HG03521 (cell line): ENCODE results near the gene ROM1.
A peak's percentile ranks its signal among the peaks of the same experiment; 100 is the strongest.
"Not testable (repeated sequence)": the region's sequence is repeated elsewhere in the genome, so short reads cannot be mapped to it uniquely, and the experiment has no call there.

Experiments
- ATAC-seq: cut with Tn5 transposase; IDR thresholded peaks from one replicate; pipeline ENCODE4 v1.9.1; 2021; ENCODE audit warnings: mild to moderate bottlenecking, moderate library complexity; ENCODE audit not compliant: unreplicated experiment

Gene ROM1

DNA sequence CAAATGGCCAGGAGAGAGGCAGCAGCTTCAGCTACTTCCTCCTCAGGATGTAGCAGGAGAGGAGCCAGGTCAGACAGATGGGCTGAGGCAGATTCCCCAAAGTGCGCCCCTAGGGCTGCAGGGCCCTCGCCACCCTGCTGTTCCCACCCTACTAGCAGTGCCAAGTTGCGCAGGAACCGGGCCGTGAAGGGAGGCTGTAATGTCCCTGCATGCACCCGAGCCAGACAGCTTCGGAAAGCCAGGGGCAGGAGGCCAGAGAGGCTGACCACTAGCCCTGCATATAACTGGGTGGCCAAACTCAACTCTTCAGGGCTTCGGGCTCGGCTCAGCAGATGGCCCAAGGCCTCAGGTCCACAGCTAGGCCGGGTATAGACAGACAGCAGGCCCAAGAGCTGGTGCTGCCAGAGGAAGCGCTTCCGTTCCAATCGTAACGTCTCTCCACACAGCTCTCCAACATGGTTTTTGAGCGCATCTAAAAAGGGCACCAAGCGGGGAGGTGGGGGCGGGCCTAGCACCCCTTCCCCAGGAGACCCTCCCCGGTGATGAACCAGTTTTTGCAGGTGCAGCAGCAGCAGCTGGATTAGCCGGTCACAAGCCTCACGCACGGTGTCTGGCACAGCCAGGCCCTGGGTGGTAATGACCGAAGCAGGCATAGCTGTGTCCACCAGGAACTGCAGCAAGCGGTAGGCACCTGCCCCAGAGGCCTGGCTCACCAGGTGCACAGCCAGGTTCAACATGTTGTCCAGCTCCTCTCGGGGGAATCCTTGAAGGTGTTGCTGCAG is 35.3 kb downstream of the ROM1 start:
- ATAC-seq: no peak

DNA sequence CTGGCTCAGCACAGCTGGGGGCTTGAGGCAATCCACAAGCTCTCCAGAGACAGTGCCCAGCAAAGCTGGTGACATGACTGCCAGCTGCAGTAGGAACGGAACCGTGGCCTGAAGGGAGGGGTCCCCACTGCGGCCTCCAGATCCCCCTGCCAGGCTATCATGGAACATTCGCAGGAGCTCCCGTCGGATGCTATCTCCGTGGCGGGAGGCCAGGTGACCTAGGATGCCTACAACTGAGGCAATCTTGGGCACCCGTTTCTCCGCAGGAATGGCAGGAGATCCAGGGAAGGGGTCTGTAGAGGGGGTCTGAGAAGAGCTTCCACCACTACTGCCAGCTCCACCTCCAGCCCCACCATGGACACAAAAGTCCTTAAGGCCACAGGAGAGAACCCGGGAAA is 35.9 kb downstream of the ROM1 start:
- ATAC-seq: no peak

DNA sequence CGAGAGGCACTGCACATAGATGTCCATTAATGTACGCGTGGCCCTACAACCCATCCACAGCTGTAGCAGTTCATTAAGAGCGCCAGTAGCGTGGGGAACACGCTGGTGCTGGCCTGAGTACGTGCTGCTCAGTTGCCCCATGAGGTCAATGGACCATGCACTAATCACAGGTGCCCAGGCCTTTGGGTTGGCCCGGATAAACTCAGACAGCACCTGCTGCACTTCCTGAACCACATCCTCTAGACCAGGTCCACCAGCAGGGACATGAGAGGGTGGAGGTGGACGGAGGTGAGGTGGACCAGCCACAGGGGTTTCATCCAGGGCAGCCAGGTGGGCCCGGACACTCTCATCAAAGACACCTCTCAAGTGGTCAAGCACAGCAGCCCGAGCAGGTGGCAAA is 36.4 kb downstream of the ROM1 start:
- no peak for ATAC-seq

DNA sequence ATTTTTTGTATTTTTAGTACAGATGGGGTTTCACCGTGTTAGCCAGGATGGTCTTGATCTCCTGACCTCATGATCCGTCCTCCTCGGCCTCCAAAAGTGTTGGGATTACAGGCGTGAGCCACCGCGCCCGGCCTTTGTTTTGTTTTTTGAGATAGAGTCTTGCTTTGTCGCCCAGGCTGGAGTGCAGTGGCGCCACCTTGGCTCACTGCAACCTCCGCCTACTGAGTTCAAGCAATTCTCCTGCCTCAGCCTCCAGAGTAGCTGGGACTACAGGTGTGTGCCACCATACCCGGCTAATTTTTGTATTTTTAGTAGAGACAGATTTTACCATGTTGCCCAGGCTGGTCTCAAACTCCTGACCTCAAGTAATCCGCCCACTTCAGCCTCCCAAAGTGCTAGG is 37.2 kb downstream of the ROM1 start:
- not testable (repeated sequence) for ATAC-seq

DNA sequence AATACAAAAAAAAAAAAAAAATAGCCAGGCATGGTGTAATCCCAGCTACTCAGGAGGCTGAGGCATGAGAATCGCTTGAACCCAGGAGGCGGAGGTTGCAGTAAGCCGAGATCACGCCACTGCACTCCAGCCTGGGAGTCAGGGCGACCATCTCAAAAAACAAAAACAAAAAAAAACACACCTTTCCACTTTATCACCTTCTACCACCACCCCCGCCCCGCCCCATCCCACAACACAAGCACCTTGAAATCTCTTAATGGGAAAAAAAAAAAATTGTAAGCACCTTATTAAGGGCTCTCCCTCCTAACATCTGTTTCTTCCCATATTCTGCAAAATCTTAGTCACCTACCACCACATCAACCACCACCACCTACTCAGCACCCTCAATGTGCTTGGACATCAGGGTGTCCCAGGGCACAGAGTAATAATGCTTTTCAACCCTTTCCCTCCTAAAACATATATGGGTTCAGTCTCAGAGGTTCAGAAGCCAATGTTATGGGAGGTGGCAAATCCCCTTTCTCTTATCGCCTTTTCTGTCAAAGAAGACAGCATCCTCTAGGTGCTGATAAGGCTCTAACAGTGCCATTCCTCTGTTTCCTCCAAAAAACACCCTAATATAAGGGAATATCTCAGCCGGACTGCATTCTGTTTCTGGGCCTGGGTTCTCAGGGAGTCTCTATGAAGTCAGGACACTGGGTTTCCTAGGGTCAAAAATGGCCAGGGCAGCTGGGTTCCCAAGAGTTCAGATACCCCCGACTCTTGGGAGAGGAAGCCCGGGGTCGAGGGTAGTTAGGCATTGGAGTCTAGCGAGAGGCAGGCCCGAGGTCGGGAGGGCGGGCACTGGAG is 39.3 kb downstream of the ROM1 start:
- ATAC-seq: no peak

DNA sequence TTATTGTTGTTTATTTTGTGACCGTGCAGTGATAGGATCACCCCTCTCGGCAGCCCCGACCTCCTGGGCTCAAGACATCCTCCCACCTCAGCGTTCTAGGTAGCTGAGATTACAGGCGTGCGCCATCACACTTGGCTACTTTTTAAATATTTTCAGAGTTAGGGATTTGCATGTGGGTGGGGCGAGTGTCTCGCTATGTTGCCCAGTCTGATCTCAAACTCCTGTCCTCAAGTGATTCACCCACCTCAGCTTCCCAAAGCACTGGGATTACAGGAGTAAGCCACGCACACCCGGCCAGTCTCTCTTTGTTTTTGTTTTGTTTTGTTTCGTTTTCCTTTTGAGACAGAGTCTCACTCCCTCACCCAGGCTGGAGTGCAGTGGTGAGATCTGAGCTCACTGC is 41.2 kb downstream of the ROM1 start:
- ATAC-seq: no peak

DNA sequence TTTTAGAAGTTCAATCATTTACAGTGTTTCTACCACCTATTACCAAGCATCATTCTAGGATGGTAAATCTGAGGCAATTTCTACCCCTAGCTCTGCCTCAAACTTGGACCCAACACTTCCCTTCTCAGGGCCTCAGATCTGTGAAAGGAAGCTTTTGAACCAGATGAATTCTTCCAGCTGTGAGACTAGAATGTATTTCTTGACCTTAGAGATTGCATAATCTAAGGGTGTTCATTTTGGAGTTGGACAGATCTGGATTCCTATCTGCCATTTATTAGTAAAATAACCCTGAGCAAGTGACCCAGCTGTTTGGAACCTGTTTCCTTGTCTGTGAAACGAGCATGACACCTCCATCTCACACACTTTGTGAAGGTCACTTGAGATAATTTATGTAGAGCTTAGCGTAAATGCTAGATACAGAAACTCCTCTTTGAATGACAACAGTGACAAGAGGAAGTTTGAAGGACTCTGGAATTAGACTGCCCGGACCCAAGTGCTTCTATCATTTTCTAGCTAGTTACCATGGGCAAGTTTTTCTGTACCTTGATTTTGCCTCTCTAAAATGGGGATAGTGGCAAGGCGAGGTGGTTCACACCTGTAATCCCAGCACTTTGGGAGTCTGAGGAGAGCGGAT is 43.9 kb downstream of the ROM1 start:
- ATAC-seq: no peak

DNA sequence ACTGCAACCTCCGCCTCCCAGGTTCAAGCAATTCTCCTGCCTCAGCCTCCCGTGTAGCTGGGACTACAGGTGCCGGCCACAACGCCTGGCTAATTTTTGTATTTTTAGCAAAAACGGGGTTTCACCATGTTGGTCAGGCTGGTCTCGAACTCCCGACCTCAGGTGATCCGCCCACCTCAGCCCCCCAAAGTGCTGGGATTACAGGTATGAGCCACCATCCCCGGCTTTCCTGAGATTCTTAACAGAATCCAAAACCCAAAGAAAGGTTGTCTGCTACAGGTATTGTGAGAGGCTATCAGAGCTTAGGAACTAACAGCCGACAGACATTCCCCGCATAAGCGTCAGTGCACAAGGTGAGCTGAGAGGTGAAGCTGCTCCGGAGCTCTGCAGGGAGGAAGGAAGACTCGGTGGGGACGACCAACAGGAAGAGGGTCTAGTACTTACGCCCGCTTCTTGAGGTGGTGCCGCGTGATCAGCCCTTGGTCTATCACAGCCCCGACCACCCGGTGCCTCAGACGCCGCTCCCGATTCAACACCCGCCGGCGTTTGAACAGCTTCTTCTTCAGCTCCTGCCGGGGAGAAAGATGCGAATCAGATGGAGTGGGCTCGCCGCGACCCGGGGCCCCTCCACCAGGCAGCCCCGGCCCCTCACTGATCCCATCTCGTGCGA is 51.5 kb downstream of the ROM1 start:
- peak; percentile 28 for ATAC-seq
